Thoracic aorta endothelial cell (primary cell): ENCODE measurements around the gene TMEM182. TPM values are rescaled to one million over a fixed set of nuclear protein-coding genes. Genes with fewer than 3 reads are reported as not detected.

Experiments used
- total RNA-seq: library from RNA; depleted of rRNA; stranded (reverse); fragments of >200 nt; gene quantifications from 2 replicates; pipeline ENCODE4 v1.2.3, GENCODE V29; 2012

Gene TMEM182
- 0.40 and 0.65 TPM in 2 replicates for total RNA-seq

GRCh38 chr2:102761763-102762162 is at the start of gene TMEM182:
TMEM182 (plus strand) TSS chr2:102762031; CDS start chr2:102762218, 187 bp downstream.

Other genes starting within 250 kb of the TMEM182 start
- under 0.01 TPM in 1 of 2 replicates, not detected in the other for gene SLC9A2, start 142.5 kb upstream of the TMEM182 start, total RNA-seq